Measurements from ENCODE around the gene NFATC1. TPM values are rescaled to one million over a fixed set of nuclear protein-coding genes. Genes with fewer than 3 reads are reported as not detected.

Gene NFATC1
- total and polyA plus RNA-seq, 5 donors from 2014 or later, result 13.1 to 64.7 (median 19.8) TPM

DNA sequence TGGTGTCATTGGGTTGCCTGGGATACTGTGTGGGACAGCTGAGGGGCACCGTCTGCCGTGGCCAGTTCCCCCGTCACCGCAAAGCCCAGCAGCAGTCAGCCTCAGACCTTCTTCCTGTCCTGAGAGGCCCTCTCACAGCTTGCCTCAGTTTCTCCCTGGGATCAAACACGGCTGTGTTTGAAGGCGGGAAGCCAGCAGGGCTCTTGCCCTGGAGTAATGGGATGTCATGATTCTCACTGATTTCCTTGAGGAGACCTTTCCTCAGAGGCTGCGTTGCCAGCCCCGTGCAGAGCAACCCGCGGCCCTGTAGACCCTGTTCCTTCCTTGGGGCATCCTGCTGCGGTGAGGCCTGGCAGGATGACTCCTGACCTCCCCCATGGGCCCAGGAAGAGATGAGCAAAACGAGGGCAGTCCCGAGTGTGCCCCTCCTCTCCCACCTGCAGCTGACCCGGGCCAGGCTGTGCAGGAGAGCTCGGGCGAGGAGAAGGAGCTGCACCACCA is 13.9 kb upstream of the NFATC1 start:
- H3K4me1 ChIP-seq (ENCODE audit: control insufficient read depth, insufficient read depth, low read length, poor library complexity, severe bottlenecking), result peaks cover 7% of the 10 kb centered on the region
- H3K36me3 ChIP-seq (ENCODE audit: control insufficient read depth, insufficient read depth, low read length), result peaks cover 10% of the 10 kb centered on the region
- ATAC-seq (ENCODE audit: low read depth in 2 of 2) (no peak), DNase-seq (no peak)
- H3K4me1 Mint-ChIP-seq, result peaks cover 0 to 15% (median 7%) of the 10 kb centered on the region in 4 donors
- H3K9me3 ChIP-seq (ENCODE audit: control insufficient read depth in 2 of 2, low read length in 2 of 2), result no peaks in the 10 kb centered on the region
- peaks cover 4% of the 10 kb centered on the region for H3K27me3 Mint-ChIP-seq
- H3K9me3 Mint-ChIP-seq, result no peaks in the 10 kb centered on the region
- H3K36me3 Mint-ChIP-seq, result peaks cover 9% of the 10 kb centered on the region
- H3K27ac ChIP-seq (ENCODE audit: insufficient read depth, low read length, poor library complexity, severe bottlenecking), result no peak overlapping the region
- no peak overlapping the region for H3K4me3 ChIP-seq (ENCODE audit: low read depth, low read length)
- no peak overlapping the region for H3K4me3 Mint-ChIP-seq
- H3K27me3 ChIP-seq (ENCODE audit: control insufficient read depth, insufficient read depth, low read length), result no peaks in the 10 kb centered on the region
- no peak overlapping the region for H3K27ac Mint-ChIP-seq

DNA sequence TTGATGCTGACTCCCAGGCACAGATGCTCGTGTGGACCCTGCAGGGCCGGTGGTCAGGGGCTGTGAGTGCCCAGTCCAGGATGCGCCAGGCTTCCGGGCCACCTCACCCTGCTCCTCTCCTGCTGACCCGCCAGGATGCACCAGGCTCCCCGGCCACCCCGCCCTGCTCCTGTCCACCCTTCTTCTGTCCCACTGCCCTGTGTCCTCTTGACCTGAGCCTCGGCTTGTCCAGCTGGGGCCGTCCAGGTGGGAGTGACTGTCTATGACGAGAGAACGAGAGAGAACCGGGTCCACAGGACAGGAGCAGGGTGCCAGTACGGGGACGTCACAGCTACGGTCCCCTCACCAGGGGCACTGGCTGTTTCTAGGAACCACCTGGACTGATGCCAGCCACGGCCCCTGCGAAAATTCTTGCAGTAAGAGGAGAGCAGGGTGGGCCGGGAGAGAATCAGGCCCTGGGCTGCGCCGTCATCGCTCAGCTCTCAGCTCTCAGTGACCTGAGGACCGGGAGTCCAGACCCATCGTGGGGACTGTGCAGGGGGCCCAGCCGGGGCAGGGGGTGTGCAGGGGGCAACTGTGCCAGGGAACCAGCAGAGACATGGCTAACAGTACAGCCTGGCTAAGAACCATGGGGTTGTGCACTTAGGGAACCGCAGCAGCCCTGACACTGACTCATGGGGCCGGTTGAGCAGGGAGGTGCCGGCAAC is 12.9 kb upstream of the NFATC1 start:
- Histone ChIP-seq H3K4me1 (ENCODE audit: control insufficient read depth, insufficient read depth, low read length, poor library complexity, severe bottlenecking) (peaks cover 7% of the 10 kb centered on the region), H3K4me3 (ENCODE audit: low read depth, low read length) (no peak overlapping the region), H3K9me3 (ENCODE audit: control insufficient read depth in 2 of 2, low read length in 2 of 2) (no peaks in the 10 kb centered on the region), H3K27me3 (ENCODE audit: control insufficient read depth, insufficient read depth, low read length) (no peaks in the 10 kb centered on the region), H3K27ac (ENCODE audit: insufficient read depth, low read length, poor library complexity, severe bottlenecking) (no peak overlapping the region), H3K36me3 (ENCODE audit: control insufficient read depth, insufficient read depth, low read length) (peaks cover 3% of the 10 kb centered on the region)
- no peak for ATAC-seq (ENCODE audit: low read depth in 2 of 2)
- Mint-ChIP-seq H3K4me3 (no peak overlapping the region), H3K27ac (no peak overlapping the region), H3K9me3 (no peaks in the 10 kb centered on the region), H3K27me3 (peaks cover 4% of the 10 kb centered on the region), H3K36me3 (peaks cover 8% of the 10 kb centered on the region), H3K4me1 (peaks cover 0 to 15% (median 7%) of the 10 kb centered on the region in 4 donors)
- no peak for DNase-seq

DNA sequence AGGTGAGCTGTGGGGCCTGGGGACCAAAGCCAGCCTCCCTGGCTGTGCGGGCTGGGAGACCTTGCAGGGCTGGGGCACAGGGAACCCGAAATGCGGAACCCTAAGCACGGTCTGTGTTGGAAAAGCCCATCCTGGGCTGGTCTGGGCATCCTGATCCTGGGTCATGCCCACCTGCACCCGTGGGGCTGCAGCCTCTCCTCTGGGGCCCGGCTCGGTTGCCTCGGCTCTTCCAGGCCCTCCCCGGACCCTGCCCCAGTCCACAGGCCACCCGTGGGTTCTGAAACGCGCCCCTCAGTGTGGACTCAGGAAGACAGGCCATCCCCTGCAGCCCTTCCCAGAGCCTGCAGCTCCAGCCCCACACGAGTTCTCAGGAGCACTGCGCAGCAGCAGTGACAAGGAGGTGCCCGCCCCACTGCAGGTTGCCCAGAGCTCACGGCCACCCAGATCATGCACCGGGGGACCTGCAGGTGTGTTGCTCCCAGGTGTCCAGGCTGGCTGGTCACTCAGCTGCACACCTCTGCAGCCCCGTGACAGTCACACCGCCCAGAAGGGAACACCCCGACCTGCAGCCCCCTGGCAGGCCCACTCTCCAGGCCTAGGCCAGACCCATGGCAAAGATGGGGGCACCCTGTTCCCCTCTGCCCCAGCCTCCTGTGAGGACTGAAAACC is 12.2 kb upstream of the NFATC1 start:
- H3K27me3 Mint-ChIP-seq, result peaks cover 6% of the 10 kb centered on the region
- H3K4me3 Mint-ChIP-seq, result no peak overlapping the region
- no peak overlapping the region for H3K27ac Mint-ChIP-seq
- H3K4me3 ChIP-seq (ENCODE audit: low read depth, low read length), result no peak overlapping the region
- H3K4me1 Mint-ChIP-seq, result peaks cover 0 to 13% (median 8%) of the 10 kb centered on the region in 4 donors
- H3K27me3 ChIP-seq (ENCODE audit: control insufficient read depth, insufficient read depth, low read length), result no peaks in the 10 kb centered on the region
- peaks cover 7% of the 10 kb centered on the region for H3K4me1 ChIP-seq (ENCODE audit: control insufficient read depth, insufficient read depth, low read length, poor library complexity, severe bottlenecking)
- DNase-seq, result no peak
- no peak for ATAC-seq (ENCODE audit: low read depth in 2 of 2)
- H3K9me3 ChIP-seq (ENCODE audit: control insufficient read depth in 2 of 2, low read length in 2 of 2), result no peaks in the 10 kb centered on the region
- H3K36me3 Mint-ChIP-seq, result peaks cover 4% of the 10 kb centered on the region
- no peak overlapping the region for H3K27ac ChIP-seq (ENCODE audit: insufficient read depth, low read length, poor library complexity, severe bottlenecking)
- H3K9me3 Mint-ChIP-seq, result no peaks in the 10 kb centered on the region
- H3K36me3 ChIP-seq (ENCODE audit: control insufficient read depth, insufficient read depth, low read length), result no peaks in the 10 kb centered on the region

DNA sequence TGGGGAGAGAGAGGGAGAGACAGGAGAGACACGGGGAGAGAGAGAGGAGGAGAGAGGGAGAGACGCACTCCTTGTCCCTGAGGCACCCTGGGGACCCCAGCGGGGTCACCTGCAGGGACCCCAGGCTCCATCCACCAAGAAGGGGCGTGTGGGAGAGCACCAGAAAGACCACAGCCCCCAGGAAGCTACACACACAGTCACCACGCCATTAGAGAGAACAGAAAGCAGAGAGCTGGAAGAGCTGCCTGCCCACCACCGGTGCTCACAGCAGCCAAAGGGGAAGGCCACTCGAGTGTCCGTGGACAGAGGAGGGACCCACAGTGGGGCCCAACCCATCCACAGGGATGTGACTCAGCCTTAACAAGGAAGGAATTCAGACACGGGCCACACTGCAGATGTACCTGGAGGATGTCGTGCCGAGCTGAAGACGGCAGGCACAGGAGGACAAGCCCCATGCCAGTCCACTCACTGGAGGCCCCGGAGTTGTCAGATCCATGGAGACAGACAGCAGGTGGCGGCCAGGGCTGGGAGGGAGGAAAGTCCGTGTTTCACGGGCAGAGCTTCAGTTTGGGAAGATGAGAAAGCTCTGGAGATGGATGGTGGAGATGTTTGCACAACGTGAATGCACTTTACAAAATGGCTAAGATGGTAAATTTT is 11.5 kb upstream of the NFATC1 start:
- Histone ChIP-seq H3K27me3 (ENCODE audit: control insufficient read depth, insufficient read depth, low read length) (peaks cover 4% of the 10 kb centered on the region), H3K9me3 (ENCODE audit: control insufficient read depth in 2 of 2, low read length in 2 of 2) (no peaks in the 10 kb centered on the region), H3K4me3 (ENCODE audit: low read depth, low read length) (no peak overlapping the region), H3K27ac (ENCODE audit: insufficient read depth, low read length, poor library complexity, severe bottlenecking) (no peak overlapping the region), H3K4me1 (ENCODE audit: control insufficient read depth, insufficient read depth, low read length, poor library complexity, severe bottlenecking) (peaks cover 2% of the 10 kb centered on the region), H3K36me3 (ENCODE audit: control insufficient read depth, insufficient read depth, low read length) (no peaks in the 10 kb centered on the region)
- H3K27ac Mint-ChIP-seq, result peak overlapping the region in 2 of 3 donors; percentile 16 to 25
- peak overlapping the region in 1 of 4 donors; percentile 68 for H3K4me3 Mint-ChIP-seq
- peaks cover 0 to 7% (median 5%) of the 10 kb centered on the region in 4 donors for H3K4me1 Mint-ChIP-seq
- DNase-seq (no peak), ATAC-seq (ENCODE audit: low read depth in 2 of 2) (no peak)
- H3K36me3 Mint-ChIP-seq, result no peaks in the 10 kb centered on the region
- peaks cover 14% of the 10 kb centered on the region for H3K27me3 Mint-ChIP-seq
- H3K9me3 Mint-ChIP-seq, result no peaks in the 10 kb centered on the region

DNA sequence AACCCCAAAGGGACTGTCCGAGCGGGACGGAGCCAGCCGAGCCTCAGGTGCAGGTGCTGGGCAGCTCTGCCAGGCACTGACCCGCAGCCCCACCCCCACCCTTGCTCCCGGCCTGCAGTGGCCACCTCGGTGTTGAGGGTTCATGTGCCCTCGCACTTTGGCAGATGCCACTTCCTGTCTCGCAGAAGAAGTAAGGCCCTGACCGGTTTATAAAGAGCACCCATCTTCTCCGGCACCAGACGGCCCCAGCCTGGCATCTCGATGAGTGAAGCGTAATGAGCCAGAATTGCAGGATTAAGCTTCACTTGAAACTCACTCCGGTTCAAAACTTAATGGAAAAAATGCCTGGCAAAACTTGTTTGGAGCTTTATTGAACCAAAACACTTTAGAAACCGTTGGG is 10.9 kb upstream of the NFATC1 start:
- Mint-ChIP-seq H3K27ac (no peak overlapping the region), H3K27me3 (peaks cover 17% of the 10 kb centered on the region)
- DNase-seq, result no peak

DNA sequence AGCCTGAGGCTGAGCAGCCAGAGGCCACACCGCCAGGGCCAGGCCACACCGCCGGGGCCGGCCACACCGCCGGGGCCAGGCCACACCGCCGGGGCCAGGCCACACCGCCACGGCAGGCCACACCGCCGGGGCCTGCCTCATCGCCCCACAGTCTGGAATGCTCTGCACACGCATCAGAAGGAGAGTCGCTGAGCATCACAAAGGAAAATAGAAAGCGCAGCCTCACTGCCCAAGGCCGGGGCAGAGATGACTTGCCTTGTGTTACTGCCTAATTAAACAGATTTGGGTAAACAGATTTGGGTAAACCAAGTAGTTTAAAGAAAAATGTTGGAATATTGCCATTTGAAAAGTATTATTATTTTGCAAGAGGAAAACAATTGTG is 10.4 kb upstream of the NFATC1 start:
- Histone ChIP-seq H3K27ac (ENCODE audit: insufficient read depth, low read length, poor library complexity, severe bottlenecking) (no peak overlapping the region), H3K4me3 (ENCODE audit: low read depth, low read length) (no peak overlapping the region), H3K27me3 (ENCODE audit: control insufficient read depth, insufficient read depth, low read length) (peaks cover 8% of the 10 kb centered on the region), H3K4me1 (ENCODE audit: control insufficient read depth, insufficient read depth, low read length, poor library complexity, severe bottlenecking) (no peaks in the 10 kb centered on the region), H3K36me3 (ENCODE audit: control insufficient read depth, insufficient read depth, low read length) (no peaks in the 10 kb centered on the region), H3K9me3 (ENCODE audit: control insufficient read depth in 2 of 2, low read length in 2 of 2) (no peaks in the 10 kb centered on the region)
- Mint-ChIP-seq H3K4me1 (peaks cover 2 to 5% (median 3%) of the 10 kb centered on the region in 4 donors), H3K27ac (no peak overlapping the region), H3K4me3 (no peak overlapping the region), H3K27me3 (peaks cover 21% of the 10 kb centered on the region), H3K36me3 (no peaks in the 10 kb centered on the region), H3K9me3 (no peaks in the 10 kb centered on the region)
- no peak for ATAC-seq (ENCODE audit: low read depth in 2 of 2)
- DNase-seq, result no peak

More for the DNA sequence above, 10.9 kb upstream of the NFATC1 start:
- Mint-ChIP-seq H3K4me3 (no peak overlapping the region), H3K4me1 (peaks cover 0 to 5% (median 2%) of the 10 kb centered on the region in 4 donors), H3K9me3 (no peaks in the 10 kb centered on the region), H3K36me3 (no peaks in the 10 kb centered on the region)
- H3K4me1 ChIP-seq (ENCODE audit: control insufficient read depth, insufficient read depth, low read length, poor library complexity, severe bottlenecking), result no peaks in the 10 kb centered on the region
- no peak overlapping the region for H3K4me3 ChIP-seq (ENCODE audit: low read depth, low read length)
- H3K27ac ChIP-seq (ENCODE audit: insufficient read depth, low read length, poor library complexity, severe bottlenecking), result no peak overlapping the region
- no peaks in the 10 kb centered on the region for H3K9me3 ChIP-seq (ENCODE audit: control insufficient read depth in 2 of 2, low read length in 2 of 2)
- ATAC-seq (ENCODE audit: low read depth in 2 of 2), result no peak
- H3K36me3 ChIP-seq (ENCODE audit: control insufficient read depth, insufficient read depth, low read length), result no peaks in the 10 kb centered on the region
- peaks cover 6% of the 10 kb centered on the region for H3K27me3 ChIP-seq (ENCODE audit: control insufficient read depth, insufficient read depth, low read length)

DNA sequence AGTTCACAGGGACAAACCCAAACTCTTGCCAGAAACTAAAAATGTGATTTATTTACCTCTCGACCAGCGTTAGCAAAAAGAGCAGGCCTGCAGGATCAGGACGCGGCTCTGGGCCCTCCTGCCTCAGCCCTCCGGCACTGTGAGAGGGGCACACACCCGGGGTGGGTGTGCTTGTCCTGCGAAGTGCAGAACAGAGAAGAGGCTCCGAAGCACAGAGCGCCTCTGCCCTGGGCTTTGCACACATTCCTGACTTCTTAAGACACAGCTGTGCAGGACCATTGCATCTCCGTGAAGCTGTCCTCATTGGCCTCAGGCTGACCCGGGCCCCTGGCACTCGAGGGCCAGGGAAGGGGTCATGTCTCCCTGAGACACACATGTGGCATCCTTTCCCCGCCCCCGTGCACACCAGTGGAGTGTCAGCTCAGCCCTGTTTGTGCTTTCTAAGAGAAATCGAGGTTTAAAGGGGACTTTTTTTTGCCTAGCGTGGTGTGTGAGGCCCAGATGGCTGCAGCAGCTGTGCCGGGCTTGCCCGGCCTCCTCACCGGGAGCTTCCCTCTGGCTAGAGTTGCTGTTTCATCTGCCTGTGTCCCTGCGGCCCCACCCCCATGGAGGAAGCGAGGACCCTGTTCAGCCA is 9.9 kb upstream of the NFATC1 start:
- no peak overlapping the region for H3K4me3 Mint-ChIP-seq
- ATAC-seq (ENCODE audit: low read depth in 2 of 2), result no peak
- peaks cover 26% of the 10 kb centered on the region for H3K27me3 Mint-ChIP-seq
- no peak overlapping the region for H3K27ac ChIP-seq (ENCODE audit: insufficient read depth, low read length, poor library complexity, severe bottlenecking)
- peaks cover 8% of the 10 kb centered on the region for H3K27me3 ChIP-seq (ENCODE audit: control insufficient read depth, insufficient read depth, low read length)
- no peaks in the 10 kb centered on the region for H3K4me1 ChIP-seq (ENCODE audit: control insufficient read depth, insufficient read depth, low read length, poor library complexity, severe bottlenecking)
- no peaks in the 10 kb centered on the region for H3K36me3 ChIP-seq (ENCODE audit: control insufficient read depth, insufficient read depth, low read length)
- H3K9me3 Mint-ChIP-seq, result no peaks in the 10 kb centered on the region
- H3K4me3 ChIP-seq (ENCODE audit: low read depth, low read length), result no peak overlapping the region
- no peaks in the 10 kb centered on the region for H3K9me3 ChIP-seq (ENCODE audit: control insufficient read depth in 2 of 2, low read length in 2 of 2)
- no peak for DNase-seq
- peaks cover 4 to 8% (median 4%) of the 10 kb centered on the region in 4 donors for H3K4me1 Mint-ChIP-seq
- H3K36me3 Mint-ChIP-seq, result no peaks in the 10 kb centered on the region
- no peak overlapping the region for H3K27ac Mint-ChIP-seq
